Measurements from ENCODE around the gene NFATC2. TPM values are rescaled to one million over a fixed set of nuclear protein-coding genes. Genes with fewer than 3 reads are reported as not detected.

NFATC2 gene
- total RNA-seq, 1 experiment from 2014 or later: 32.3 TPM

DNA sequence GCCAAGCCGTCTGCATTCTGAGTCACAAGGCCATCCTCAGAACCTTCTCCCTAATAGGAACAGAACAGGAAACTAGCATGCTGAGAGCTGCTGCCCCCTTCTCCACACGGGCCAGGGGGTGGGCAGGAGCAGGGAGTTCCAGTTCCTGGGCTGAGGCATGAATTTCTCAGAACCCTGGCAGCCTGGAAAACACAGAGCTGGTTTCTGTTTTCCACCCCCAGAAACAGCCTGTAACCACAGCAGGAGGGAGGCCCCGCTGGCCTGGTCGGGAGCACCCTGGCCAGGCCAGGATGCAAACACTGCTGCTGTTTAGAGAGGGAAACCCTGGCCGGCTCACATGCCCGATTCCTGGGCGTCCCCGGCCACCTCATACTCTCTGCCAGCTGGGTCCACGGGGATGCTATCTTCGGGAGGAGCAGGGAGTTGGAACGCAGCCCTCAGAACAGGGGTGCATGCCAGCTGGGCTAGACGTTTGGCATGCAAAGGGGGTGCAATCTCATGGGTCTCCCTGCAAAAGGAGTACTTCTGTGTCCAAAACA is 130.1 kb downstream of the NFATC2 start:
- H2AFZ ChIP-seq (ENCODE audit: low read length): no peak overlapping the region
- H3K4me1 ChIP-seq (ENCODE audit: low read length): peaks cover 8% of the 10 kb centered on the region
- no peaks in the 10 kb centered on the region for H3K27me3 ChIP-seq (ENCODE audit: low read length)
- H3K9me2 ChIP-seq (replicated peaks; ENCODE audit: insufficient read depth, low read length): no peaks in the 10 kb centered on the region
- H3K36me3 ChIP-seq (ENCODE audit: insufficient read depth, low read length): peaks cover 37% of the 10 kb centered on the region
- H3K9ac ChIP-seq (ENCODE audit: low read length): no peak overlapping the region
- H3K4me3 ChIP-seq (ENCODE audit: low read length): no peak overlapping the region
- H3K9me3 ChIP-seq (ENCODE audit: low read length): no peaks in the 10 kb centered on the region
- no peak overlapping the region for H3K4me2 ChIP-seq (ENCODE audit: low read depth, low read length, poor library complexity, severe bottlenecking)
- DNase-seq: no peak
- H4K20me1 ChIP-seq (ENCODE audit: insufficient read depth, low read depth, low read length): 0 out of 2 replicates have a peak, but pooled peaks cover 6% of the 10 kb centered on the region
- peak overlapping the region; percentile 62 for H3K27ac ChIP-seq (ENCODE audit: low read length)
- peaks cover 33% of the 10 kb centered on the region for H3K79me2 ChIP-seq (ENCODE audit: low read length)

DNA sequence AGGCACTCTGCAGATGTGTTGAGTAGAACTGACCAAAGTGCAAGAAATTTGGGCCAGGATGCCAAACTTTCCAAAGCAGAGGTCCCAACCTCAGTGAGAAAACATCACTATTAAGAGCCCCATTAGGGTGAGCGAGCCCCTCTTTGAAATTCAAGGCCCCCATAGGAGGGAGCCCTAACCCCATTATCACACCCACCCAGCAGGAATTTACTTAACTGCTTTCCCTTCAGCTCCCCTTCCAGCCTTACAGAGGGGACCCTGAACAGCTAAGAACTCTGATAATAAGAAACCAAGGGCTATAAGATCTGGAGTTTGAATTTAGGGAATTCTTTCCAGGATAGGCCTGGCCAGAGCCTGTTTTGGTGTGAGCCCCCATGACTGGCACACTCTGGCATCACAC is 130.6 kb downstream of the NFATC2 start:
- Histone ChIP-seq H3K36me3 (ENCODE audit: insufficient read depth, low read length) (peaks cover 34% of the 10 kb centered on the region), H3K79me2 (ENCODE audit: low read length) (peaks cover 28% of the 10 kb centered on the region), H3K27me3 (ENCODE audit: low read length) (no peaks in the 10 kb centered on the region), H3K9ac (ENCODE audit: low read length) (no peak overlapping the region), H3K9me2 (replicated peaks; ENCODE audit: insufficient read depth, low read length) (no peaks in the 10 kb centered on the region), H3K4me2 (ENCODE audit: low read depth, low read length, poor library complexity, severe bottlenecking) (no peak overlapping the region), H3K9me3 (ENCODE audit: low read length) (no peaks in the 10 kb centered on the region), H3K4me3 (ENCODE audit: low read length) (no peak overlapping the region), H4K20me1 (ENCODE audit: insufficient read depth, low read depth, low read length) (0 out of 2 replicates have a peak, but pooled peaks cover 6% of the 10 kb centered on the region), H2AFZ (ENCODE audit: low read length) (no peak overlapping the region), H3K4me1 (ENCODE audit: low read length) (peaks cover 8% of the 10 kb centered on the region), H3K27ac (ENCODE audit: low read length) (peak overlapping the region; percentile 62)
- no peak for DNase-seq

DNA sequence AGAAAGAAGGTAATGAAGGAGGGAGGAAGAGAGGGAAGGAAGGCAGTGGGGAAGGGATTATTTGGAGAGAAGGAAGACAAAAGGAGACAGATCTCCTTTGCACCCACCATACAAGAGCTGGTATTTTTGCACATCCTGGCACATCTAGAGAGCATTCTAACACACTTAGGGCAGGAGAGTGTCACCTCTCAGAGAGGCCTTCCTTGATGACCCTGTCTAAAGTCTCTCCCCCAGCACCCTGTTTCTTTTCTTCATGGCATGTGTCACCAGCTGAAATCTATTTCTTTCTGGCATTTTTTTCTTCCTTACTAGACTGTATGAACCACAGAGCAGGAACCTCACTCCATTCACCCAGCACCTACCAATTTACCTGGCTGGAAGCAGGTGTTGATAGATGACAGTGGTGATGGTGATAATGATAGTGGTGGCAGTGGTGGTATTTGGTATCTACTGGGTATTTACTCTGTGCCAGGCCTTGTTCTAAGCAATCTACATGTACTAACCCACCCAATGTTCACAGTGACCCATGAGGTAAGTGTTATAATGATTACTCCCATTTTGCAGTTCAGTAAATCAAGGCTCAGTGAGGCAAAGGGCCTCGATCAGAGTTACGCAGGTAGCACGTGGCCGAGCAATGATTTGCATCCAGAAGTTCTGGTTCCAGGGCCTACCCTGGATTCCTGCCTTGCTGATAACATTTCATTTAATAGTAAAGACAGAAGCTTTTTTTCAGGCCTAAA is 131.8 kb downstream of the NFATC2 start:
- H3K9me3 ChIP-seq (ENCODE audit: low read length): no peaks in the 10 kb centered on the region
- H3K9me2 ChIP-seq (replicated peaks; ENCODE audit: insufficient read depth, low read length): no peaks in the 10 kb centered on the region
- H3K36me3 ChIP-seq (ENCODE audit: insufficient read depth, low read length): peaks cover 31% of the 10 kb centered on the region
- H3K4me2 ChIP-seq (ENCODE audit: low read depth, low read length, poor library complexity, severe bottlenecking): no peak overlapping the region
- H3K79me2 ChIP-seq (ENCODE audit: low read length): peaks cover 20% of the 10 kb centered on the region
- H3K27ac ChIP-seq (ENCODE audit: low read length): no peak overlapping the region
- H4K20me1 ChIP-seq (ENCODE audit: insufficient read depth, low read depth, low read length): 0 out of 2 replicates have a peak, but pooled peaks cover 6% of the 10 kb centered on the region
- H3K4me3 ChIP-seq (ENCODE audit: low read length): no peak overlapping the region
- H2AFZ ChIP-seq (ENCODE audit: low read length): no peak overlapping the region
- no peaks in the 10 kb centered on the region for H3K27me3 ChIP-seq (ENCODE audit: low read length)
- no peak for DNase-seq
- no peak overlapping the region for H3K9ac ChIP-seq (ENCODE audit: low read length)
- H3K4me1 ChIP-seq (ENCODE audit: low read length): peaks cover 8% of the 10 kb centered on the region

- Histone ChIP-seq H3K79me2 (ENCODE audit: low read length) (peaks cover 20% of the 10 kb centered on the region), H3K27ac (ENCODE audit: low read length) (no peak overlapping the region), H3K27me3 (ENCODE audit: low read length) (no peaks in the 10 kb centered on the region), H4K20me1 (ENCODE audit: insufficient read depth, low read depth, low read length) (0 out of 2 replicates have a peak, but pooled peaks cover 6% of the 10 kb centered on the region), H3K4me1 (ENCODE audit: low read length) (peaks cover 8% of the 10 kb centered on the region), H3K4me3 (ENCODE audit: low read length) (no peak overlapping the region), H3K36me3 (ENCODE audit: insufficient read depth, low read length) (peaks cover 31% of the 10 kb centered on the region), H3K9me2 (replicated peaks; ENCODE audit: insufficient read depth, low read length) (no peaks in the 10 kb centered on the region), H3K9ac (ENCODE audit: low read length) (no peak overlapping the region), H2AFZ (ENCODE audit: low read length) (no peak overlapping the region), H3K9me3 (ENCODE audit: low read length) (no peaks in the 10 kb centered on the region), H3K4me2 (ENCODE audit: low read depth, low read length, poor library complexity, severe bottlenecking) (no peak overlapping the region)
- DNase-seq: no peak
Observed at GRCh38 chr20:51409192-51409880, 133.2 kb downstream of the NFATC2 start.

- peak overlapping the region; percentile 58 for H3K27ac ChIP-seq (ENCODE audit: low read length)
- H3K9ac ChIP-seq (ENCODE audit: low read length): no peak overlapping the region
- H3K79me2 ChIP-seq (ENCODE audit: low read length): peaks cover 12% of the 10 kb centered on the region
- H3K4me2 ChIP-seq (ENCODE audit: low read depth, low read length, poor library complexity, severe bottlenecking): no peak overlapping the region
- H3K4me3 ChIP-seq (ENCODE audit: low read length): no peak overlapping the region
- H3K9me2 ChIP-seq (replicated peaks; ENCODE audit: insufficient read depth, low read length): no peaks in the 10 kb centered on the region
- H3K4me1 ChIP-seq (ENCODE audit: low read length): peaks cover 22% of the 10 kb centered on the region
- DNase-seq: no peak
- H3K36me3 ChIP-seq (ENCODE audit: insufficient read depth, low read length): peaks cover 39% of the 10 kb centered on the region
- H3K27me3 ChIP-seq (ENCODE audit: low read length): no peaks in the 10 kb centered on the region
- H3K9me3 ChIP-seq (ENCODE audit: low read length): no peaks in the 10 kb centered on the region
- H2AFZ ChIP-seq (ENCODE audit: low read length): no peak overlapping the region
- no peaks in the 10 kb centered on the region for H4K20me1 ChIP-seq (ENCODE audit: insufficient read depth, low read depth, low read length)
Observed at GRCh38 chr20:51404297-51405060, 138.0 kb downstream of the NFATC2 start.

DNA sequence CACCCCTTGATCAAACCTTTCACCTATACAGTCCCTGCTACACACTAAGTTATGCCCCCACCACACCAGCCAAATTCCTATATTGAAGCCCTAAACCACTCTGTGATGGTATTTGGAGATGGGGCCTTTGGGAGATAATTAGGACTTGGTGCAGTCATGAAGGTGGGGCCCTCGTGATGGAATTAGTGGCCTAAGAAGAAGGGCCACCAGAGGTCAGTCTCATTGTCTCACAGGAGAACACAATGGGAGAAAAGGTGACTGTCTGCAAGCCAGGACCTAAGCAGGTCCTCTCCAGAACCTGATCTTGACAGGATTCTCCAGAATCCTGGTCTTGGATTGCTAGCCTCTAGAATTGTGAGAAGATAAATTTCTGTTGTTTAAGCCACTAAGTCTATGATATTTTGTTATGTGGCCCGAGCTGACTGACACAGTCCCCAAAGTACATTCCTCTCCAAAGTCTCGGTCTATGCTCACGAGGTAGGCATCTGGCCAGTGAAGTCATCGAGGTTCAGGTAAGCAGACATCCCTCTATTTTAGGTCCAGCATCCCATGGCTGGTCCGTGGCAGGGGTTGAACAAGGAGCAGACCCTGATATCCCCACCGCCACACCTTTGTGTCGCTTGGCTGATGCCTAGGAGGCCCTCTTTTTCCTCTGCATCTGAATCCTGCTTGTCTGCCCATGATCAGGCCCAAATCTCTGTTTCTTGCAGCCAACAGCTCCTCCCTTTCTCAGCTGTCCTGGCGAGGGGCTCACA is 138.9 kb downstream of the NFATC2 start:
- H3K4me2 ChIP-seq (ENCODE audit: low read depth, low read length, poor library complexity, severe bottlenecking): no peak overlapping the region
- peak overlapping the region; percentile 58; the same call in 1 of the 2 replicates for H3K27ac ChIP-seq (ENCODE audit: low read length)
- peaks cover 22% of the 10 kb centered on the region for H3K4me1 ChIP-seq (ENCODE audit: low read length)
- no peak overlapping the region for H3K4me3 ChIP-seq (ENCODE audit: low read length)
- peaks cover 14% of the 10 kb centered on the region for H3K79me2 ChIP-seq (ENCODE audit: low read length)
- no peaks in the 10 kb centered on the region for H3K9me3 ChIP-seq (ENCODE audit: low read length)
- H3K36me3 ChIP-seq (ENCODE audit: insufficient read depth, low read length): peaks cover 39% of the 10 kb centered on the region
- H3K27me3 ChIP-seq (ENCODE audit: low read length): no peaks in the 10 kb centered on the region
- H3K9ac ChIP-seq (ENCODE audit: low read length): no peak overlapping the region
- H3K9me2 ChIP-seq (replicated peaks; ENCODE audit: insufficient read depth, low read length): no peaks in the 10 kb centered on the region
- DNase-seq: no peak
- no peaks in the 10 kb centered on the region for H4K20me1 ChIP-seq (ENCODE audit: insufficient read depth, low read depth, low read length)
- H2AFZ ChIP-seq (ENCODE audit: low read length): no peak overlapping the region

DNA sequence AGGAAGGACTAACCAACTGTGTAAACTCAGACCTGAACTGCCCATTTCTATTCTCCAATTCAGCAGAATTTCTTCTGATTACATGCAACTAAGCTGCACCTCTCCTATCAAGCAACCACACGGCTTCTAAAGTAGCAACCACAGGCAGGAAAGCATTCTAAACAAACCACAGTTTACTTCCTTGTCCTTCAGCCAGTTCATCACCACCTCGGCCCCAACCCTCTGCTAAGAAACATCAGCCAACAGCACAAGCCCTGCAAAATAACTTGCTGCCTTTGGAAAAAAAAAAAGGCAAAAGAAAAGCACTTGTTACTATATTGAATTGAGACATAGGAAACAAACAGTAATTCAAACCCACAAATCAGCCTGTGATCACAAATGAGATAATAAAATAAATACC is 140.3 kb downstream of the NFATC2 start:
- Histone ChIP-seq H3K27me3 (ENCODE audit: low read length) (no peaks in the 10 kb centered on the region), H2AFZ (ENCODE audit: low read length) (no peak overlapping the region), H3K9ac (ENCODE audit: low read length) (no peak overlapping the region), H3K79me2 (ENCODE audit: low read length) (peaks cover 11% of the 10 kb centered on the region), H3K9me2 (replicated peaks; ENCODE audit: insufficient read depth, low read length) (no peaks in the 10 kb centered on the region), H3K36me3 (ENCODE audit: insufficient read depth, low read length) (peaks cover 50% of the 10 kb centered on the region), H3K4me1 (ENCODE audit: low read length) (peaks cover 30% of the 10 kb centered on the region), H3K9me3 (ENCODE audit: low read length) (no peaks in the 10 kb centered on the region), H3K4me2 (ENCODE audit: low read depth, low read length, poor library complexity, severe bottlenecking) (no peak overlapping the region), H3K4me3 (ENCODE audit: low read length) (no peak overlapping the region), H3K27ac (ENCODE audit: low read length) (peak overlapping the region; percentile 58), H4K20me1 (ENCODE audit: insufficient read depth, low read depth, low read length) (no peaks in the 10 kb centered on the region)
- DNase-seq: no peak
